OCI-LY1 (cell line): ENCODE measurements around the gene ZNF142.
A peak's percentile ranks its signal among the peaks of the same experiment; 100 is the strongest.

ENCODE experiments used
- H2AFZ ChIP-seq: fragments of 200-600 bp; sonication (generic), shearing (Covaris generic); 2 replicates; pipeline ENCODE4 v1.6.0; 2014; ENCODE audit warnings: antibody characterized with exemption, mild to moderate bottlenecking, low read length
- H3F3A ChIP-seq: fragments of 200-600 bp; sonication (generic), shearing (Covaris generic); 2 replicates; pipeline ENCODE4 v1.6.0; 2014; ENCODE audit warnings: mild to moderate bottlenecking, antibody characterized with exemption, low read length, moderate library complexity; ENCODE audit not compliant: insufficient read depth
- H3K27ac ChIP-seq: fragments of 200-600 bp; sonication (generic); 2 replicates; pipeline ENCODE4 v1.5.1; 2014; ENCODE audit warnings: low read length, mixed run types, mild to moderate bottlenecking, low read depth; ENCODE audit not compliant: poor library complexity, severe bottlenecking
- H3K27me3 ChIP-seq: fragments of 200-600 bp; sonication (generic); 2 replicates; pipeline ENCODE4 v1.6.0; 2014; ENCODE audit warnings: antibody characterized with exemption, mild to moderate bottlenecking, low read length, moderate library complexity; ENCODE audit not compliant: insufficient read depth
- H3K36me3 ChIP-seq: fragments of 200-600 bp; sonication (generic); 2 replicates; pipeline ENCODE4 v1.6.1; 2014; ENCODE audit warnings: mild to moderate bottlenecking, antibody characterized with exemption, low read length, moderate library complexity, mixed read lengths; ENCODE audit not compliant: insufficient read depth
- H3K4me1 ChIP-seq: fragments of 200-600 bp; sonication (generic); 2 replicates; pipeline ENCODE4 v1.5.1; 2014; ENCODE audit warnings: mild to moderate bottlenecking, low read length, moderate library complexity; ENCODE audit not compliant: insufficient read depth, severe bottlenecking
- H3K4me2 ChIP-seq: fragments of 200-600 bp; sonication (generic), shearing (Covaris generic); 2 replicates; pipeline ENCODE4 v1.6.1; 2014; ENCODE audit warnings: low read length
- H3K4me3 ChIP-seq: fragments of 200-600 bp; sonication (generic); 2 replicates; pipeline ENCODE4 v1.5.1; 2014; ENCODE audit warnings: low read length, low read depth, mild to moderate bottlenecking, mixed read lengths; ENCODE audit not compliant: poor library complexity, severe bottlenecking
- H3K79me2 ChIP-seq: fragments of 200-600 bp; shearing (Covaris generic); 2 replicates; pipeline ENCODE4 v1.6.1; 2016; ENCODE audit warnings: mixed run types, low read length, mixed read lengths; ENCODE audit not compliant: insufficient read depth
- H3K9ac ChIP-seq: fragments of 200-600 bp; sonication (generic), shearing (Covaris generic); 2 replicates; pipeline ENCODE4 v1.6.1; 2014; ENCODE audit warnings: mild to moderate bottlenecking, low read length, mixed read lengths
- H3K9me2 ChIP-seq: fragments of 200-600 bp; sonication (generic), shearing (Covaris generic); 2 replicates; pipeline ENCODE4 v1.6.1; 2014; ENCODE audit warnings: low read depth, mild to moderate bottlenecking, low read length, mixed read lengths
- H3K9me3 ChIP-seq: fragments of 200-600 bp; shearing (Covaris generic); 2 replicates; pipeline ENCODE4 v1.6.1; 2014; ENCODE audit warnings: low read length, mixed read lengths
- H4K20me1 ChIP-seq: fragments of 200-600 bp; sonication (generic), shearing (Covaris generic); 2 replicates; pipeline ENCODE4 v1.6.0; 2016; ENCODE audit warnings: mild to moderate bottlenecking, low read length; ENCODE audit not compliant: insufficient read depth
- EZH2 ChIP-seq: fragments of 200-600 bp; sonication (generic), shearing (Covaris generic); IDR thresholded peaks from 2 replicates; pipeline ENCODE4 v1.8.0; 2017; ENCODE audit warnings: borderline replicate concordance, mixed run types, mild to moderate bottlenecking, antibody characterized with exemption, low read length, moderate library complexity, mixed read lengths
- TF ChIP-seq, protein P1 (sequence below): fragments of 200-600 bp; sonication (generic), shearing (Covaris generic); IDR thresholded peaks from 2 replicates; pipeline ENCODE4 v1.5.1; 2017; ENCODE audit warnings: mild to moderate bottlenecking, antibody characterized with exemption, low read length, moderate library complexity, mixed read lengths

The ZNF142 gene, protein sequence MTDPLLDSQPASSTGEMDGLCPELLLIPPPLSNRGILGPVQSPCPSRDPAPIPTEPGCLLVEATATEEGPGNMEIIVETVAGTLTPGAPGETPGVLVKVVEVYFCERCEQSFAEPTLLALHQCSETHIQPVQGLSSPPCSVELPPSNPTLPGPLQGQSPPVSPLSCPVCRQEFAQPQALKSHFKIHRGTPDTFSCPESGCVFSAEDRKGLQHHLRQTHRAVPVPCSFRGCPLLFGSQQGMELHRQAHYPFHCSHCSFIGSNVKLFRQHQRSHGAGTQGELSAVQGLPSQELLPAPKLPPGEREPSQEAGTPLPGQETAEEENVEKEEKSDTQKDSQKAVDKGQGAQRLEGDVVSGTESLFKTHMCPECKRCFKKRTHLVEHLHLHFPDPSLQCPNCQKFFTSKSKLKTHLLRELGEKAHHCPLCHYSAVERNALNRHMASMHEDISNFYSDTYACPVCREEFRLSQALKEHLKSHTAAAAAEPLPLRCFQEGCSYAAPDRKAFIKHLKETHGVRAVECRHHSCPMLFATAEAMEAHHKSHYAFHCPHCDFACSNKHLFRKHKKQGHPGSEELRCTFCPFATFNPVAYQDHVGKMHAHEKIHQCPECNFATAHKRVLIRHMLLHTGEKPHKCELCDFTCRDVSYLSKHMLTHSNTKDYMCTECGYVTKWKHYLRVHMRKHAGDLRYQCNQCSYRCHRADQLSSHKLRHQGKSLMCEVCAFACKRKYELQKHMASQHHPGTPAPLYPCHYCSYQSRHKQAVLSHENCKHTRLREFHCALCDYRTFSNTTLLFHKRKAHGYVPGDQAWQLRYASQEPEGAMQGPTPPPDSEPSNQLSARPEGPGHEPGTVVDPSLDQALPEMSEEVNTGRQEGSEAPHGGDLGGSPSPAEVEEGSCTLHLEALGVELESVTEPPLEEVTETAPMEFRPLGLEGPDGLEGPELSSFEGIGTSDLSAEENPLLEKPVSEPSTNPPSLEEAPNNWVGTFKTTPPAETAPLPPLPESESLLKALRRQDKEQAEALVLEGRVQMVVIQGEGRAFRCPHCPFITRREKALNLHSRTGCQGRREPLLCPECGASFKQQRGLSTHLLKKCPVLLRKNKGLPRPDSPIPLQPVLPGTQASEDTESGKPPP (N-terminal part only)

DNA sequence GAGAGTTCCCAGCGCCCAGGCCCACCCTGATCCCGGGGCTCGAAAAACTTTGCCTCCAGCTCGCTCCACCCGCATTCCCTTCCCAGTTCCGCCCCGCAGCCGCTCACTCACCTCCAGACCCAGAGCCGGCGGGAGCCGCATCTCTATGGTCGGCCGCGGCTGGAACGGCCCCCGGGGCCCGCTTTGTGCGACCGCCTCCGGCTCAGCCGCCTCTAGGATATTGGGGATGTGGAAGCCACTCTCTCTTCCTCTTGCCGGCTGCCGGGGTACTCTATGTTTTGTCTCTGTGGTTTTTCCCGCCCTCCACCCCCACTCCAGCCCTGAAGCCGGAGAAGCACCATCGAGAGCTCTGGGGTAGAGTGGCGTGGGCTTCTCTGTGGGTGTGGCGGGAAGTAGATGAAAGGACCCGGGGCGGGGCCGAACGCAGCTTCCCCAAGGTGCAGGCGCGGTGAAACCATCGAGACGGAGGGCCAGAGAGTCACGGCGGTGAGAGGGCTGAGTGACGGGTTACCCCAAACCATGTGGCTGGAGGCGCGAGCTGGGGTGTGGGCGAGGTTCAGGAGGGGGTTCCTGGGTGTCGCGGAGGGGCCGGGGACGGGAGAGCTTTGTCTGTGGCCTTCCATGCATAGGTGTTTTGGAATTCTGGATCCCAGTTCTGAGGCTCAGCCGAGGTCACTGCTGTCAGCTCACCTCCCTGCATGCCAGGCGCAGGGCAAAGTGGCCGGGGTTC lies at the start of gene ZNF142, which contains the start of gene BCS1L:
ZNF142 (minus strand) TSS at position 366 of the 730 bp plus-strand sequence. CDS start 3,194 bp downstream, outside the sequence.
BCS1L (plus strand) TSS at position 426 of the 730 bp plus-strand sequence. CDS start 1,305 bp downstream, outside the sequence.
- Histone ChIP-seq H4K20me1 (no peaks in the 10 kb centered on the region), H2AFZ (peak within 1 kb of the TSS; percentile 68), H3K79me2 (peaks cover 7% of the 10 kb centered on the region), H3F3A (no peaks in the 10 kb centered on the region), H3K4me3 (peak within 1 kb of the TSS; percentile 80), H3K9me2 (no peaks in the 10 kb centered on the region), H3K9ac (peak within 1 kb of the TSS; percentile 98), H3K36me3 (peaks cover 71% of the 10 kb centered on the region), H3K4me1 (peaks cover 20% of the 10 kb centered on the region), H3K27me3 (no peaks in the 10 kb centered on the region), H3K27ac (peak within 1 kb of the TSS; percentile 5), H3K9me3 (no peaks in the 10 kb centered on the region), H3K4me2 (peak within 1 kb of the TSS; percentile 91)
- TF ChIP-seq EZH2 = no peak
- TF ChIP-seq, protein P1, sequence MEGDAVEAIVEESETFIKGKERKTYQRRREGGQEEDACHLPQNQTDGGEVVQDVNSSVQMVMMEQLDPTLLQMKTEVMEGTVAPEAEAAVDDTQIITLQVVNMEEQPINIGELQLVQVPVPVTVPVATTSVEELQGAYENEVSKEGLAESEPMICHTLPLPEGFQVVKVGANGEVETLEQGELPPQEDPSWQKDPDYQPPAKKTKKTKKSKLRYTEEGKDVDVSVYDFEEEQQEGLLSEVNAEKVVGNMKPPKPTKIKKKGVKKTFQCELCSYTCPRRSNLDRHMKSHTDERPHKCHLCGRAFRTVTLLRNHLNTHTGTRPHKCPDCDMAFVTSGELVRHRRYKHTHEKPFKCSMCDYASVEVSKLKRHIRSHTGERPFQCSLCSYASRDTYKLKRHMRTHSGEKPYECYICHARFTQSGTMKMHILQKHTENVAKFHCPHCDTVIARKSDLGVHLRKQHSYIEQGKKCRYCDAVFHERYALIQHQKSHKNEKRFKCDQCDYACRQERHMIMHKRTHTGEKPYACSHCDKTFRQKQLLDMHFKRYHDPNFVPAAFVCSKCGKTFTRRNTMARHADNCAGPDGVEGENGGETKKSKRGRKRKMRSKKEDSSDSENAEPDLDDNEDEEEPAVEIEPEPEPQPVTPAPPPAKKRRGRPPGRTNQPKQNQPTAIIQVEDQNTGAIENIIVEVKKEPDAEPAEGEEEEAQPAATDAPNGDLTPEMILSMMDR = no peak

DNA sequence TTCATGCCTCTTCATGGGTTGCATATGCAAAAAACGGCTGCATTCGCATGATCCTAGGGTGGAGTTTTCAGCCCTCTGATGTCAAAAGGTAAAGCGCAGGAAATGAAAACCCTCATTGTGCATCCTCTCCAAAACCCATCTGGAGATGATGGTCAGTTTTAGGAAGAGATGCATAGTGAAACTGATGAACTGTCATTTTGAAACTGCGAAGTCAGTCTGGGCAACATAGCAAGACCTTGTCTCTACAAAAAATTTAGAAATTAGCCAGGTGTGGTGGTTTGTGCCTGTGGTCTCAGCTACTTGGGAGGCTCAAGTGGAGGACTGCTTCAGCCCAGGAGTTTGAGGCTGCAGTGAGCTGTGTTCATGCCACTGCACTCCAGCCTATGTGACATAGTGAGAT lies 48.7 kb upstream of the ZNF142 start:
- no peak for TF ChIP-seq EZH2
- TF ChIP-seq, protein P1 = no peak
- Histone ChIP-seq H2AFZ (no peak overlapping the region), H3K9ac (no peak overlapping the region)

DNA sequence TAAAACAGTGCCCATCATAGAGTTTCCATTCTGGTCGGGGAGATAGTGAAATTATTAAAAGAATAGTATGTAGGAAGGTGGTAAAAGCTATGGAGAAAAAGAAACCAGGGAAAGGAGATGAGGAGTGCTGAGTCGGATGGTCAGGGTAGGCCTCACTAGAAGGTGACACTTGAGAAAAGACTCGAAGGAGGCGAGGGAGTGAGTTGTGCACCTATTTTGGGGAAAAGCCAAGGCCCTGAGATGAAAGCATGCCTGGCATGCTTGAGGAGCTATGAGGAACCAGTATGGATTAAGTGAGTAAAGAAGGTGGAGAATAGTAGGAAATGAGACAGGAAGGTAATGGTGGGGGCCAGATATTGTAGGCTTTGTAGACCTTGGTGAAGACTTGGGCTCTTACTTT lies 43.9 kb upstream of the ZNF142 start:
- H3K9me2 ChIP-seq = no peaks in the 10 kb centered on the region
- no peak overlapping the region for H2AFZ ChIP-seq
- no peaks in the 10 kb centered on the region for H3K27me3 ChIP-seq
- H3K79me2 ChIP-seq = no peaks in the 10 kb centered on the region
- no peaks in the 10 kb centered on the region for H3K9me3 ChIP-seq
- no peak overlapping the region for H3K4me2 ChIP-seq
- no peak for TF ChIP-seq EZH2
- TF ChIP-seq, protein P1 = no peak
- no peaks in the 10 kb centered on the region for H3F3A ChIP-seq
- H3K4me3 ChIP-seq = no peak overlapping the region
- H3K9ac ChIP-seq = no peak overlapping the region
- no peak overlapping the region for H3K27ac ChIP-seq
- H3K4me1 ChIP-seq = no peaks in the 10 kb centered on the region
- H3K36me3 ChIP-seq = no peaks in the 10 kb centered on the region
- no peaks in the 10 kb centered on the region for H4K20me1 ChIP-seq

More for the DNA sequence above, 48.7 kb upstream of the ZNF142 start:
- Histone ChIP-seq H3K79me2 (peaks cover 17% of the 10 kb centered on the region), H3K9me2 (no peaks in the 10 kb centered on the region), H3K36me3 (no peaks in the 10 kb centered on the region), H3K27me3 (no peaks in the 10 kb centered on the region), H4K20me1 (no peaks in the 10 kb centered on the region), H3K4me1 (peaks cover 18% of the 10 kb centered on the region), H3F3A (no peaks in the 10 kb centered on the region), H3K4me2 (no peak overlapping the region), H3K4me3 (no peak overlapping the region), H3K27ac (no peak overlapping the region), H3K9me3 (no peaks in the 10 kb centered on the region)
